GM12878 (cell line): ENCODE measurements around the gene STYXL2. TPM values are rescaled to one million over a fixed set of nuclear protein-coding genes. Genes with fewer than 3 reads are reported as not detected.

ENCODE experiments used
- ATAC-seq: fragments of 200-7000 bp; cut with Tn5 transposase; 3 replicates; pipeline ENCODE4 v1.9.1; 2020; ENCODE audit warnings: mild to moderate bottlenecking, moderate library complexity
- BruUV-seq: library from RNA; stranded (reverse); fragments of 400-500 nt; replicated peaks from 2 replicates; lab custom pipeline; 2021; lab: Mats Ljungman, UMichigan
- CTCF ChIA-PET: fragments of 300-600 bp; sonication (Branson Sonifier 250); formaldehyde crosslinking; extraction: SDS; loops from one replicate; lab custom pipeline; 2021; ENCODE audit warnings: inconsistent platforms; lab: Yijun Ruan, JAX
- POLR2A ChIA-PET: fragments of 350-600 bp; formaldehyde crosslinking; extraction: SDS; loops from one replicate; lab custom pipeline; 2021; ENCODE audit warnings: inconsistent platforms; lab: Charles Lee
- RAD21 ChIA-PET: fragments of 300-600 bp; sonication (Branson Sonifier 250); formaldehyde crosslinking; loops from one replicate; lab custom pipeline; 2023; ENCODE audit warnings: antibody characterized with exemption; ENCODE audit not compliant: unreplicated experiment; lab: Charles Lee
- SMC1A ChIA-PET: fragments of 300-600 bp; sonication (Branson Sonifier 250); formaldehyde crosslinking; loops from one replicate; lab custom pipeline; 2023; ENCODE audit not compliant: unreplicated experiment, uncharacterized antibody; lab: Charles Lee
- DNase-seq: peaks from one replicate; pipeline ENCODE4 v3.0.0-alpha.2; 2011; ENCODE audit warnings: low read depth, low spot score
- FAIRE-seq: peaks from 3 replicates; lab custom pipeline; 2011; peaks lifted over from hg19 to GRCh38; lab: Jason Lieb, UNC
- H2AFZ ChIP-seq: 2 replicates; pipeline ENCODE4 v1.6.0; 2011; ENCODE audit warnings: low read depth, low read length, control low read depth; ENCODE audit not compliant: control insufficient read depth
- H3K27ac ChIP-seq: 2 replicates; pipeline ENCODE4 v1.5.1; 2011; ENCODE audit warnings: control low read depth; ENCODE audit not compliant: control insufficient read depth, insufficient read depth
- H3K27me3 ChIP-seq, 2 experiments: replicated peaks in 1 of 2; 2 replicates each; pipeline versions ENCODE4 v1.6.0 to v1.6.1; 2011; ENCODE audit warnings: low read length in 1 of 2; ENCODE audit not compliant: control insufficient read depth in 2 of 2, insufficient read depth in 2 of 2
- H3K36me3 ChIP-seq, 2 experiments: 2 replicates each; pipeline ENCODE4 v1.5.1; 2011; ENCODE audit warnings: low read length in 1 of 2; ENCODE audit not compliant: control insufficient read depth in 2 of 2, insufficient read depth in 2 of 2
- H3K4me1 ChIP-seq: 2 replicates; pipeline ENCODE4 v1.6.1; 2011; ENCODE audit warnings: mild to moderate bottlenecking, low read length, moderate library complexity, mixed read lengths; ENCODE audit not compliant: control insufficient read depth, insufficient read depth
- H3K4me2 ChIP-seq: 2 replicates; pipeline ENCODE4 v1.6.0; 2011; ENCODE audit warnings: control low read depth; ENCODE audit not compliant: control insufficient read depth, insufficient read depth
- H3K4me3 ChIP-seq: fragments of 200-600 bp; sonication (generic); 2 replicates; pipeline ENCODE4 v1.5.1; 2016
- H3K79me2 ChIP-seq: 2 replicates; pipeline ENCODE4 v1.6.0; 2011; ENCODE audit warnings: low read length; ENCODE audit not compliant: control insufficient read depth, insufficient read depth
- H3K9ac ChIP-seq: 2 replicates; pipeline ENCODE4 v1.8.0; 2011; ENCODE audit warnings: low read length, control low read depth, mixed read lengths; ENCODE audit not compliant: control insufficient read depth, insufficient read depth
- H3K9me3 ChIP-seq: replicated peaks from 3 replicates; pipeline ENCODE4 v1.5.1; 2011; ENCODE audit warnings: mild to moderate bottlenecking, low read length; ENCODE audit not compliant: control insufficient read depth, insufficient read depth
- H4K20me1 ChIP-seq: 2 replicates; pipeline ENCODE4 v1.6.0; 2011; ENCODE audit not compliant: control insufficient read depth, insufficient read depth
- CREB1 ChIP-seq: IDR thresholded peaks from 2 replicates; pipeline ENCODE4 v1.6.1; 2012; ENCODE audit warnings: low read depth, mild to moderate bottlenecking, inconsistent platforms
- E2F8 ChIP-seq: fragments of 450-650 bp; IDR thresholded peaks from 2 replicates; pipeline ENCODE4 v1.6.1; 2018; ENCODE audit warnings: mild to moderate bottlenecking, low read depth, moderate library complexity; ENCODE audit not compliant: partially characterized antibody
- IRF5 ChIP-seq: fragments of 450-650 bp; IDR thresholded peaks from 2 replicates; pipeline ENCODE4 v1.6.1; 2017; ENCODE audit warnings: borderline replicate concordance
- NFYA ChIP-seq: IDR thresholded peaks from 2 replicates; pipeline ENCODE4 v1.6.1; 2011; ENCODE audit warnings: low read depth, mild to moderate bottlenecking, low read length, improper control_type of control experiment, borderline replicate concordance
- RUNX3 ChIP-seq: IDR thresholded peaks from 2 replicates; pipeline ENCODE4 v1.6.1; 2012; ENCODE audit warnings: low read length, inconsistent platforms
- SUZ12 ChIP-seq: fragments of 200-600 bp; sonication (generic); IDR thresholded peaks from one replicate; pipeline ENCODE4 v1.6.1; 2018; ENCODE audit warnings: antibody characterized with exemption, mild to moderate bottlenecking; ENCODE audit not compliant: unreplicated experiment
- WGBS: methylation state at CpG from one replicate; pipeline ENCODE4 v1.1.6; 2016; ENCODE audit warnings: low lambda C conversion rate; ENCODE audit not compliant: insufficient replicate concordance, insufficient coverage; ENCODE audit errors: missing lambda C conversion rate; 5-methylcytosine and 5-hydroxymethylcytosine counted together
- in situ Hi-C: fragments of 300-500 bp; cut with MboI; formaldehyde crosslinking; loops from 9 replicates; pipeline ENCODE4 v1.14.3; 2018; ENCODE audit warnings: mixed read lengths
- intact Hi-C: fragments of 100-400 bp; cut with micrococcal nuclease; formaldehyde crosslinking; loops from one replicate; pipeline ENCODE4 v1.14.2; 2022; ENCODE audit not compliant: unreplicated experiment
- polyA plus RNA-seq, 11 experiments: library from polyadenylated mRNA; depleted of rRNA in 4 of 11; unstranded in 6 of 11; stranded (reverse) in 5 of 11; fragments of >200 nt; fragmentation: Nextera tagmentation in 4 of 11; fragmentation: Illumina TruSeq in 1 of 11; extraction: Ambion mirVana in 4 of 11; extraction: Trizol in 1 of 11; gene quantifications; 1 replicate in 1 of 11; 2 replicates in 10 of 11; pipeline versions ENCODE4 v1.2.1 to v1.2.3, GENCODE V29; 2011 to 2016; ENCODE audit warnings: inconsistent platforms in 2 of 11, missing spikeins in 2 of 11, low read depth in 1 of 11
- total RNA-seq, 4 experiments: library from RNA; depleted of rRNA in 3 of 4; stranded (reverse); fragments of >200 nt in 3 of 4; fragmentation: Illumina TruSeq in 1 of 4; extraction: Trizol in 1 of 4; gene quantifications; 2 replicates each; pipeline versions ENCODE4 v1.2.1 to v1.2.3, GENCODE V29; 2013 to 2021
- TF ChIP-seq, protein P1 (sequence below): fragments of 450-650 bp; formaldehyde crosslinking; IDR thresholded peaks from 2 replicates; pipeline ENCODE4 v1.5.0; 2022; ENCODE audit warnings: mild to moderate bottlenecking, missing genetic modification characterization

The STYXL2 gene
- total and polyA plus RNA-seq, 10 of the 15 experiments (the other 5 are each of a cell fraction or from before 2014, with no cell fraction given), result under 0.01 to 0.08 (median 0.03) TPM; not detected in 7

GRCh38 chr1:167104256-167104633, 10.4 kb downstream of the STYXL2 start:
- Histone ChIP-seq H3K9me3 (no peaks in the 10 kb centered on the region), H2AFZ (peak overlapping the region; percentile 61), H3K9ac (no peak overlapping the region), H3K4me2 (peak overlapping the region; percentile 53), H3K79me2 (no peaks in the 10 kb centered on the region), H3K27ac (no peak overlapping the region), H3K4me3 (no peak overlapping the region), H3K36me3 (no peaks in the 10 kb centered on the region), H4K20me1 (no peaks in the 10 kb centered on the region), H3K4me1 (peaks cover 16% of the 10 kb centered on the region), H3K27me3 (no peaks in the 10 kb centered on the region)
- intact Hi-C loops (no loop called here), in situ Hi-C loops (no loop called here)
- CTCF ChIA-PET, result interaction anchor here (0.8 to 1.9 kb wide), 8 partner anchors 11 to 430 kb away, joined by 3 to 6 read pairs (median 3); partner anchors contain the start of gene POU2F1
- FAIRE-seq (no peak), ATAC-seq (no peak), DNase-seq (no peak)
- POLR2A ChIA-PET, result interaction anchor here (0.6 to 1.1 kb wide), 2 partner anchors 10 to 20 kb away, joined by 3 read pairs; no protein-coding TSS in a partner anchor
- BruUV-seq, result no TSS peak
- RAD21 ChIA-PET, result interaction anchor here (0.5 to 1.3 kb wide), 5 partner anchors 12 to 193 kb away, joined by 3 to 4 read pairs (median 4); partner anchors contain the start of gene POU2F1
- 85% methylated on average over 6 of the region's 6 CpGs for WGBS
- TF ChIP-seq CREB1 (no peak), NFYA (no peak), IRF5 (no peak), RUNX3 (peak; percentile 34), SUZ12 (no peak), E2F8 (no peak)
- TF ChIP-seq, protein P1, sequence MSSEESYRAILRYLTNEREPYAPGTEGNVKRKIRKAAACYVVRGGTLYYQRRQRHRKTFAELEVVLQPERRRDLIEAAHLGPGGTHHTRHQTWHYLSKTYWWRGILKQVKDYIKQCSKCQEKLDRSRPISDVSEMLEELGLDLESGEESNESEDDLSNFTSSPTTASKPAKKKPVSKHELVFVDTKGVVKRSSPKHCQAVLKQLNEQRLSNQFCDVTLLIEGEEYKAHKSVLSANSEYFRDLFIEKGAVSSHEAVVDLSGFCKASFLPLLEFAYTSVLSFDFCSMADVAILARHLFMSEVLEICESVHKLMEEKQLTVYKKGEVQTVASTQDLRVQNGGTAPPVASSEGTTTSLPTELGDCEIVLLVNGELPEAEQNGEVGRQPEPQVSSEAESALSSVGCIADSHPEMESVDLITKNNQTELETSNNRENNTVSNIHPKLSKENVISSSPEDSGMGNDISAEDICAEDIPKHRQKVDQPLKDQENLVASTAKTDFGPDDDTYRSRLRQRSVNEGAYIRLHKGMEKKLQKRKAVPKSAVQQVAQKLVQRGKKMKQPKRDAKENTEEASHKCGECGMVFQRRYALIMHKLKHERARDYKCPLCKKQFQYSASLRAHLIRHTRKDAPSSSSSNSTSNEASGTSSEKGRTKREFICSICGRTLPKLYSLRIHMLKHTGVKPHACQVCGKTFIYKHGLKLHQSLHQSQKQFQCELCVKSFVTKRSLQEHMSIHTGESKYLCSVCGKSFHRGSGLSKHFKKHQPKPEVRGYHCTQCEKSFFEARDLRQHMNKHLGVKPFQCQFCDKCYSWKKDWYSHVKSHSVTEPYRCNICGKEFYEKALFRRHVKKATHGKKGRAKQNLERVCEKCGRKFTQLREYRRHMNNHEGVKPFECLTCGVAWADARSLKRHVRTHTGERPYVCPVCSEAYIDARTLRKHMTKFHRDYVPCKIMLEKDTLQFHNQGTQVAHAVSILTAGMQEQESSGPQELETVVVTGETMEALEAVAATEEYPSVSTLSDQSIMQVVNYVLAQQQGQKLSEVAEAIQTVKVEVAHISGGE (CRISPR knock-in tag), result no peak
- SMC1A ChIA-PET, result interaction anchor here (0.6 to 3.8 kb wide), 6 partner anchors 8 to 37 kb away, joined by 3 to 15 read pairs (median 4); no protein-coding TSS in a partner anchor
